Sigmoid colon (tissue), 7 donors: Measurements from ENCODE around the gene PSTPIP2. TPM values are rescaled to one million over a fixed set of nuclear protein-coding genes. Genes with fewer than 3 reads are reported as not detected.

Source experiments
- DNase-seq: peaks from one replicate; pipeline ENCODE4 v3.0.0-alpha.2; 2019
- H3K27ac ChIP-seq, 4 donors: fragments of 200-600 bp; sonication (generic); one replicate each; pipeline ENCODE4 v1.5.1; 2016 to 2019; ENCODE audit warnings: mild to moderate bottlenecking in 1 of 4
- H3K27me3 ChIP-seq, 3 donors: fragments of 200-600 bp; sonication (generic); one replicate each; pipeline ENCODE4 v1.5.1; 2019; ENCODE audit warnings: mild to moderate bottlenecking in 1 of 3
- H3K36me3 ChIP-seq, 4 donors: fragments of 200-600 bp; sonication (generic); one replicate each; pipeline ENCODE4 v1.5.1; 2016 to 2019
- H3K4me1 ChIP-seq, 4 donors: fragments of 200-600 bp; sonication (generic); one replicate each; pipeline ENCODE4 v1.5.1; 2017 to 2019
- H3K4me3 ChIP-seq, 4 donors: fragments of 200-600 bp; sonication (generic); one replicate each; pipeline ENCODE4 v1.5.1; 2017 to 2019; ENCODE audit warnings: mild to moderate bottlenecking in 2 of 4, moderate library complexity in 1 of 4
- H3K9me3 ChIP-seq, 4 donors: fragments of 200-600 bp in 3 of 4; sonication (generic) in 3 of 4; one replicate each; pipeline versions ENCODE4 v1.5.1 to v1.6.1; 2013 to 2019
- EP300 ChIP-seq, 4 donors: sonication (generic); formaldehyde crosslinking; IDR thresholded peaks; one replicate each; pipeline ENCODE4 v1.6.1; 2017; ENCODE audit warnings: antibody characterized with exemption in 4 of 4
- POLR2A ChIP-seq, 2 donors: fragments of 450-650 bp; IDR thresholded peaks; one replicate each; pipeline ENCODE4 v1.6.1; 2016; ENCODE audit warnings: antibody characterized with exemption in 2 of 2, mild to moderate bottlenecking in 2 of 2, moderate library complexity in 2 of 2
- POLR2AphosphoS5 ChIP-seq, 4 donors: sonication (generic); formaldehyde crosslinking; IDR thresholded peaks; one replicate each; pipeline ENCODE4 v1.6.1; 2017; ENCODE audit warnings: antibody characterized with exemption in 4 of 4
- WGBS, 2 donors: extraction: QIAGEN DNeasy Blood & Tissue Kit; methylation state at CpG; one replicate each; pipeline ENCODE4 v1.1.7; 2013; 5-methylcytosine and 5-hydroxymethylcytosine counted together
- intact Hi-C: fragments of 100-400 bp; cut with DNase I; formaldehyde crosslinking; loops from one replicate; pipeline ENCODE4 v1.15.1; 2023
- polyA plus RNA-seq, 3 donors: library from polyadenylated mRNA; stranded (reverse); fragments of 200-250 nt; gene quantifications; one replicate each; pipeline ENCODE4 v1.2.3, GENCODE V29; 2013
- total RNA-seq, 4 donors: library from RNA; depleted of rRNA; stranded (reverse); fragments of >200 nt; gene quantifications; one replicate each; pipeline ENCODE4 v1.1.0, GENCODE V29; 2016
- TF ChIP-seq, protein P1 (sequence below), 4 experiments: fragments of 450-650 bp in 3 of 4; fragments of 200-600 bp in 1 of 4; IDR thresholded peaks; one replicate each; pipeline ENCODE4 v1.5.1; 2016 to 2019; ENCODE audit warnings: antibody characterized with exemption in 4 of 4, mild to moderate bottlenecking in 3 of 4, moderate library complexity in 2 of 4
- donor health status: healthy with polysubstance abuse.
- donor health status: Bipolar disorder and iron deficiency.
- donor health status: healthy.

The PSTPIP2 gene
- total and polyA plus RNA-seq, 7 donors, result 4.2 to 15.0 (median 7.6) TPM

DNA sequence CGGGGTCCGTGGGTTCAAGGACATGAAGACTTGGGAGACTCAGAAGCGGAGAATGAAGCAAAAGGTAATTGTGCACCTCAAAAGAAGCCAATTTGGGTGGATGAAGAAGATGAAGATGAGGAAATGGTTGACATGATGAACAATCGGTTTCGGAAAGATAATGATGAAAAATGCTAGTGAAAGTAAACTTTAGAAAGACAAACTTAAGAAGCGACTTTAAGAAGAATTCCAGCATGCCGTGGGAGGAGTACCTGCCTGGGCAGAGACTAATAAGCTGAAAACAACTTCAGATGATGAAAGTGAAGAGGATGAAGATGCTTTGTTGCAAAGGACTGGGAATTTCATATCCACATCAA lies 43.5 kb downstream of the PSTPIP2 start:
- Histone ChIP-seq H3K9me3 (no peaks in the 10 kb centered on the region), H3K27ac (peak overlapping the region in 3 of 4 donors; percentile 71 to 77 (median 71)), H3K4me3 (peak overlapping the region; percentile 36 to 58 (median 54)), H3K4me1 (peaks cover 0 to 14% (median 11%) of the 10 kb centered on the region in 4 donors), H3K27me3 (no peaks in the 10 kb centered on the region), H3K36me3 (no peaks in the 10 kb centered on the region)
- intact Hi-C loops, result loop anchor here (2.0 kb wide), 1 partner anchor 44 kb away; the partner anchor contains the start of gene PSTPIP2
- no peak for DNase-seq
- no peak for TF ChIP-seq EP300 (IDR thresholded peaks at IDR 0.05)
- WGBS, 2 donors, result 55 to 60% methylated on average over 7 of the region's 7 CpGs

DNA sequence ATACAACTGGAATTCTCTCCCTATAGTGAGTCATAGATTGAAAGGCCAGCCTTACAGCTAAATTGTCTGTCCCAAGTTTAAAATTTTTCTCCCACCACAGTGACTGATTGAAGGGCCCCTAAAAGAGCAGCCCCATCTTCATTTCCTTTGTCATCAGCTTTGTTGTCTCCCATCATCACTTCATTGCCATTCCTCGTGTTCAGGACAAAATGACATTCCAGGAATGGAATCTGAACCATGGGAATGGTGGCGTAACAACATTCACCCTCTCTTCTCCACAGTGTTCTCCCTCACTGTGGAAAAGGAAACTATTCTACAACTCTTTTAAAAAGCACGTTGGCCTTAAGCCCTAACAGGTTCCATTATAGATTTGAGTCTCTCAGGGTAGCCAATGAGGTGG lies 52.1 kb downstream of the PSTPIP2 start:
- 90 to 97% methylated on average over 3 of the region's 3 CpGs for WGBS, 2 donors
- Histone ChIP-seq H3K9me3 (no peaks in the 10 kb centered on the region), H3K4me3 (no peak overlapping the region), H3K27me3 (no peaks in the 10 kb centered on the region), H3K4me1 (no peaks in the 10 kb centered on the region), H3K36me3 (no peaks in the 10 kb centered on the region), H3K27ac (no peak overlapping the region)
- TF ChIP-seq, protein P1, sequence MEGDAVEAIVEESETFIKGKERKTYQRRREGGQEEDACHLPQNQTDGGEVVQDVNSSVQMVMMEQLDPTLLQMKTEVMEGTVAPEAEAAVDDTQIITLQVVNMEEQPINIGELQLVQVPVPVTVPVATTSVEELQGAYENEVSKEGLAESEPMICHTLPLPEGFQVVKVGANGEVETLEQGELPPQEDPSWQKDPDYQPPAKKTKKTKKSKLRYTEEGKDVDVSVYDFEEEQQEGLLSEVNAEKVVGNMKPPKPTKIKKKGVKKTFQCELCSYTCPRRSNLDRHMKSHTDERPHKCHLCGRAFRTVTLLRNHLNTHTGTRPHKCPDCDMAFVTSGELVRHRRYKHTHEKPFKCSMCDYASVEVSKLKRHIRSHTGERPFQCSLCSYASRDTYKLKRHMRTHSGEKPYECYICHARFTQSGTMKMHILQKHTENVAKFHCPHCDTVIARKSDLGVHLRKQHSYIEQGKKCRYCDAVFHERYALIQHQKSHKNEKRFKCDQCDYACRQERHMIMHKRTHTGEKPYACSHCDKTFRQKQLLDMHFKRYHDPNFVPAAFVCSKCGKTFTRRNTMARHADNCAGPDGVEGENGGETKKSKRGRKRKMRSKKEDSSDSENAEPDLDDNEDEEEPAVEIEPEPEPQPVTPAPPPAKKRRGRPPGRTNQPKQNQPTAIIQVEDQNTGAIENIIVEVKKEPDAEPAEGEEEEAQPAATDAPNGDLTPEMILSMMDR (IDR thresholded peaks at IDR 0.05), result no peak
- TF ChIP-seq POLR2A (IDR thresholded peaks at IDR 0.05), result no peak
- TF ChIP-seq POLR2AphosphoS5 (IDR thresholded peaks at IDR 0.05), result no peak
- TF ChIP-seq EP300 (IDR thresholded peaks at IDR 0.05), result no peak
- intact Hi-C loops, result no loop called here
- DNase-seq, result no peak

DNA sequence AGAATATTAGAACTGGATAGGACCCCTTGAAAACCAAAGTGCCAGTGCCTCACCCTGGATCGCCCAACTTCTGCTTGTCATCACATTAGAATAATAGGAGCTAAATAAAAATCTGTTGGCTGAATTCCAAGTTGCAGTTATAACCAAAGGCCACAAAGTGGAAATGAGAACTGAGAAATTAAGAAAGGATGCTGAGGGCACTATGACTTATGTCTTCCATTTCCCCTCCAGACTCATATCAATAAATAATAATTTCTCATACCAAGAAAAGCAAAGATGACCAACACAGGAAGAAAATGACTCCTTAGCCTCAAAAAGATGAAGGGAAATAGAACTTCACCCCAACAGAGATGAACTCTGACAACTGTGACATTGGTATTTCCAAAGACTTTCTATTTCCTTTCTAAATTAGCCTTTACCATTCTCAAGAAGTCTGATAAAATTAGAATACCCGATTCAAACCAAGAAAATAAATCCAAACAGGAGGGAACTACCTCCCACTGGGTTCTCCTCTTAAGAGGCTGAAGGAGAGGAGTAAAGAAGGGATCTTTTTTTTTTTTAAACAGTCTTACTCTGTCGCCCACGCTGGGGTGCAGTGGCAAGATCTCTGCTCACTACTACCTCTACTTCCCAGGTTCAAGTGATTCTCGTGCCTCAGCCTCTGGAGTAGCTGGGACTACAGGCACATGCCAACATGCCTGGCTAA lies 58.4 kb downstream of the PSTPIP2 start:
- WGBS, 2 donors, result 74 to 90% methylated on average over 5 of the region's 5 CpGs
- Histone ChIP-seq H3K27me3 (no peaks in the 10 kb centered on the region), H3K27ac (no peak overlapping the region), H3K9me3 (no peaks in the 10 kb centered on the region), H3K36me3 (peaks cover 0 to 15% (median 6%) of the 10 kb centered on the region in 4 donors), H3K4me3 (no peak overlapping the region), H3K4me1 (no peaks in the 10 kb centered on the region)
- DNase-seq, result no peak
- intact Hi-C loops, result no loop called here
- TF ChIP-seq EP300 (IDR thresholded peaks at IDR 0.05), result no peak
- TF ChIP-seq, protein P1 (IDR thresholded peaks at IDR 0.05), result no peak
- no peak for TF ChIP-seq POLR2AphosphoS5 (IDR thresholded peaks at IDR 0.05)
- TF ChIP-seq POLR2A (IDR thresholded peaks at IDR 0.05), result no peak

DNA sequence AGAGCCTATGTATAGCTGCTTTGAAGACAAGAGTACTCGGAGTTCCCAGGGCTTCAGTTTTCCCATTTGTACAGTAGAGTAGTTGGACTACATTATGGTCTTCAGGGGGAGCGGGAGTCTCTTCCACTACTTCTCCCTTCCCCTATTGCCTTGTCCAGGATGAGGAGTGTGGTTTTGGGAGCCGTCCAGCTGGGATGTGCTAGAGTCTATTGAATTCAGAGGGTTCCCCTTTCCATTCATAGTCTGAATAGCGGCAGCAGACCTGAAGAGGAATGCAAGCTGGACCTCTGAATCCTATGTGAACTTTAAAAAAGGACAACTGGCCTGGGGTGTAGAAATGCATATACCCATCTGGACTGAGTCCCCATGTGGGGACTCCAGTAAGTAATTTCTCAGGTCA lies 61.4 kb downstream of the PSTPIP2 start:
- DNase-seq, result no peak
- intact Hi-C loops, result no loop called here
- WGBS, 2 donors, result 88 to 90% methylated on average over 4 of the region's 4 CpGs
- TF ChIP-seq POLR2A (IDR thresholded peaks at IDR 0.05) (no peak), POLR2AphosphoS5 (IDR thresholded peaks at IDR 0.05) (no peak), EP300 (IDR thresholded peaks at IDR 0.05) (no peak)
- TF ChIP-seq, protein P1 (IDR thresholded peaks at IDR 0.05), result no peak
- Histone ChIP-seq H3K27me3 (no peaks in the 10 kb centered on the region), H3K9me3 (no peaks in the 10 kb centered on the region), H3K36me3 (peaks cover 0 to 15% (median 6%) of the 10 kb centered on the region in 4 donors), H3K4me3 (no peak overlapping the region), H3K4me1 (no peaks in the 10 kb centered on the region), H3K27ac (no peak overlapping the region)

DNA sequence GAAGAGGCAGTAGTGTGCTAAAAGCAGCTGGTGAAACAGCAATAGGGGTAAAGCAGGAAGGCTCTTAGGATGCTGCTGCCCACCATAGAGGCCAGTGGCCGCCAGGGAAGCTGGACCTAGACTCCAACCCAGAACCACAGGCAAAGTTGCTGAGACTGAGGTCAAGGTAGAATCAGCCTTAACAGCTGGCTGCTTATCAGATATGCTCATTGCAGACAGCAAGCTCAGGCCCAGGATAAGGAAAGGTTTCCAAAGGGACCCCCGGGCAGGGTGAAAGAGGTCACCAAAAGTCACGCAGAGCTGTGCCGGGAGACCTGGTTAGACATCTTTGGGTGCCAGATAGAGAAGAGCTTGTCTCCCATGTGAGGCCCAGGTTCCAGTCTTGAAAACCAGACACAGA lies 62.0 kb downstream of the PSTPIP2 start:
- Histone ChIP-seq H3K27me3 (no peaks in the 10 kb centered on the region), H3K36me3 (peaks cover 0 to 15% (median 6%) of the 10 kb centered on the region in 4 donors), H3K4me3 (no peak overlapping the region), H3K9me3 (no peaks in the 10 kb centered on the region), H3K4me1 (no peaks in the 10 kb centered on the region), H3K27ac (no peak overlapping the region)
- WGBS, 2 donors, result 94% methylated on average over 4 of the region's 4 CpGs
- TF ChIP-seq POLR2A (IDR thresholded peaks at IDR 0.05) (no peak), EP300 (IDR thresholded peaks at IDR 0.05) (no peak), POLR2AphosphoS5 (IDR thresholded peaks at IDR 0.05) (no peak)
- TF ChIP-seq, protein P1 (IDR thresholded peaks at IDR 0.05), result no peak
- DNase-seq, result no peak
- intact Hi-C loops, result no loop called here
